GM21515 (cell line): ENCODE data around the gene MAD1L1.

Source experiments
- ATAC-seq: cut with Tn5 transposase; IDR thresholded peaks from one replicate; pipeline ENCODE4 v1.9.1; 2021; ENCODE audit not compliant: unreplicated experiment

The MAD1L1 gene

GRCh38 chr7:2033586-2034135 lies 199.1 kb downstream of the MAD1L1 start:
- no peak for ATAC-seq

- ATAC-seq, result no peak
Measured at GRCh38 chr7:2032876-2033407, 199.8 kb downstream of the MAD1L1 start.

DNA sequence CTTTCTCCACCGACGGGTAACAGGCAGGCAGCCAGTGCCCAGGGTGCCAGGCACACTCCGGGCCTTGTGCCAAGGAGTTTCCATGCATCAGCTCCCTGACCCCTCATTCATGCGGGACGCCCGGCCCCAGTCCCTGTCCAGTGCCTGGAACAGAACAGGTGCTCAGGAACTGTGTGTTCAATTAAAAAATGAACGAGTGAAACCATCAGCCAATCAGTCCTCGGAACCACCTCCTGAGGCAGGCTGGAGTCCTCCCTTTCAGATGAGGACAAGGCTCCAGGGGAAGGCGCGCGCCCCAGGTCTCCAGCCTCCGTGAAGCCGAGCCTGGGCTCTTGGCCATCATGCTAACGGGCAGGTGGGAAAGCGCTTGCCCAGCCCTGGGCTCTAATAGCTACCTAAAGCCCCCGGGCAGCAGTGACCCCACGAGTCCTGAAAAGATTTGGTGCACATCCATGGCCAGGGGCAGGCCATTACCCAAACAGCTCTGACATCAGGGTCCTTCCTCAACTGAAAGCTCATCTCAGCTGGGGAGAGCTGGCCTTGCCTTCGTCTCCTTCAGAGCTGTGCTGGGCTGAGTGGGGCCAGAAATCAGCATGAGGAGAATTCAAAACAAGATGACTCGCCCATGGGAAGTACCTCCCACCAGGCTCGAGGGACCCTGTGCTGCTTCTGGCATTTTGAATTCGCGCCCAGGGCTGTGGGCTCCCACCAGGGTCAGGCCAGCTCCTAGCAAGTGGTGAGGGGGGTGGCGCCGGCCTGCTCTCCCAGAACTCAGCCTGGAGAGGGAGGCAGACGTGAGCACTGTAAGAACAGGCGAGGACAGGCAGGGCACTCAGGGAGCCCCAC lies 200.5 kb downstream of the MAD1L1 start:
- no peak for ATAC-seq

GRCh38 chr7:2031451-2031845 lies 201.3 kb downstream of the MAD1L1 start:
- ATAC-seq, result no peak

DNA sequence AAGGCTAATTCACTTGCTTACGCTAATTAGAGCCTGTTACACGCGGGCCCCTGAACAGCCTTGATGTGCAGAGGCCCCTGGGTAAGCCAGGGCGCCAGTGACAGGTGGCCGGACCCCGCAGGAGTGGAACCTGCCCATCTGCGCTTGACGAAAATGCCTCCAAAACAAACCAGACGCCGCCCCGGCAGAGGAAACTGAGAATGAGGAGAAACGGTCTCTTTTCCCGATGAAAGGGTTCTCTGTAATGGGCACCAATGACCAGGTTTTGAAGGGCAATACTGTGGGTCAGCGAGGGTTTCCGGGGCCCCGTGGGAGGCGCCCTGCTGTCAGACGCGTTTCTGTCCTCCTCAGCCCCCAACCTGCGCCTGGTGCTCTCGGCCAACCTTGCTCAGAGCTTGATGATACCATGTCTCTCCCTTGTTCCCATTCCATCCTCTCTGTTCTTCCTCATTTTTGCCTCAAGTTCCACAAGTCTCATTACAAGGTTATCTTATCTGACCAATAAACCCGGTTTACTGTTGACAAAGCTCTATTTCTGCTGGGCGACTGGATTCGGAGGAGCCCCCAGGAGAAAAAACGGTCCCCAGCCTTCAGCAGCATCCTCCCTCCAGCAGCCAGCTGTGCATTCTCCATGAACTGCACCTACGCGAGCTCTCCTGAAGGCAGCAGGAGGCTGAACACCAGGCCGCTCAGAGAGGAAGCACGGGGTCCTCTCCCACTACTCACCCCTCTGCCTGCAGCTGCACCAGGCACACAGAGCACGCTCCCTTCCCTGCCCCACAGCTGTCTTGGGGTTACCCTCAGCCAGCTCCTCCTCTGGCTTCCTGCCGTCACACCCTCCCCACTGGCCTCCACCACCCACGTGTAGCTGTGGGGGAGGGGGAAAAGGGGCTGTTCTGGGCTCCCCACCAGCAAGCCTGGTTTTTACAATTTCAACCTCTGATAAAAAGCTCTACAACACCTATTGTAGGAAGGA lies 202.0 kb downstream of the MAD1L1 start:
- no peak for ATAC-seq

GRCh38 chr7:2029936-2030335 lies 202.8 kb downstream of the MAD1L1 start:
- ATAC-seq, result no peak

DNA sequence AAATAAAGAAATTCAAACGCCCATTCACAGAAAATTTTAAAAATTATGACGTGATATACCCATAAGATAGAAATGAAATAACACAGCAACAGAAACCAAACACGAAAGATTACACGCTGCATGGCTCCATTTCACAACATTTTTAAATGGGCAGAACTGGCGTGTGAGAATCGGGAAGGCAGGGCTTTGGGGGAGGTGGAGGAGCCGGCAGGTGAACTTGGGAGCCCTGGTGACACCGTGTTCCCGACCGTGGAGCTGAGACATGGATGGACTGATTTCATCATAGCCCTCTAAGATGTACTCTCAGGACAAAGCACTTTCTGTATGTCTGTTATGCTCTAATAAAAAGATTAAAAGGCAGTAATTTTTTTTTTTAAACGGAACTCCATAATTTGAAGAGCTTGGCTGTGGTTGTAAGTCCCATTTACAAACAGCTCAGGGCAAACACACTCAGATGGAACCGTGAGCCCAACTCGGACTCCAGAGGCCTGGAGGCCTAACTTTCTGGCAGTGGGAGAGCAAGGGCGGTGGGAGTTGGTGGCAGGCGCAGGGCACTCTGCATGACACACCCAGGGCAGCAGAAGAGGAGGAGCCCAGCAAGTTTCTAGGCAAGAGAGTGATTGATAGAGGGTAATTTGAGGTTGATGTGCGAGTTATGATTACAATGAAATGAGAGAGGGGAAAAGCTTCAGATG lies 203.4 kb downstream of the MAD1L1 start:
- no peak for ATAC-seq

DNA sequence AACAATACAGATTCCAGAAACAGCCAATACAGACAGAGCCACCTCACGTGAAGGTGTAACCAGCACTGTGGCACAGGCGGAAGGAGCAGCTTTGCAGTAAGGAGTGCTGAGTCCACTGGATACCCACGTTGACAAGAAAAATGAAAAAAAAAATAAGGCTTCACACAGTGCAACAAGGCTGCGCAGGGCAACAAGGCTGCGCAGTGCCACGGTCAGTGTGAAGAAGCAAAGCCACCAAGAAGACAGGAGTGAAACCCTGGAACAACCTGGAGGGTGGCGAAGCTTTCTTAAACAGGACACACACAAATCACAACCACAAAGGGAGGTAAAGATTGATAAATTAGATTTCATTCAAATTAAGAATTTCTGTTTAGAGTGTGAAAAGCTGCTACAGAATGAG lies 204.0 kb downstream of the MAD1L1 start:
- no peak for ATAC-seq

DNA sequence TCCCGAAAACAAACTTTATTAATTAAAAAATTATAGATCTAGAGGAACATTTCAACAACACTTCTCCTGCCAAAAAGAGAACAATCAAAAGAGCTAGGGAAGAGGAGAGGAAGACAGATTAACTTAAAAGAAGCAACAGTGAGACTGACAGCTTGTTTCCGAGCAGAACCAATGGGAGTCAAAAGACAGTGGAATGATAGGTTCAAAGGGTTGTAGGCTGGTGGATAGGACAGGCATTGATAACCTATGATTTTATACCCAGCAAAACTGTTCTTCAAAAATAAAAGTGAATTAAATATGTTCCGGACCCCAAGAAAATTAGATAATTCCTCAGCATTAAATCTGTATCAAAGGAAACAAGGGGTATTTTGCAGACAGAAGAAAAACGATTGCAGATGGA lies 207.6 kb downstream of the MAD1L1 start:
- no peak for ATAC-seq

DNA sequence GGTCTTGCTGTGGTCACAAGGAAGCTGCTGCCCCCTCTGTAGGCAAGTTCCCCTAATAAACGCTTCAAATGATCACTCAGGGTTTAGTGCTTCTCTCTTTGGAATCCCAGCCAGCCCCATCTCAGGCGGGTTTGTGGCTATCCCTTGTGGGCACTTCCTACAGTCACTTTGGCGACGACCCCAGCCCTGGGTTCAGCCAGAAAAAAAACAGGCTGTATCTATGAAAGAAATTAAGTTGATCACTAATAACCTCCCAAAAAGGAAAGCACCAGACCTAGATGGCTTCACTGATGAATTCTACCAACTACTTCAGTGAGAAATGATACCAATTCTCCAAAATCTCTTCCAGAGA lies 208.2 kb downstream of the MAD1L1 start:
- ATAC-seq, result no peak

GRCh38 chr7:2023877-2024566 lies 208.7 kb downstream of the MAD1L1 start:
- ATAC-seq, result no peak

DNA sequence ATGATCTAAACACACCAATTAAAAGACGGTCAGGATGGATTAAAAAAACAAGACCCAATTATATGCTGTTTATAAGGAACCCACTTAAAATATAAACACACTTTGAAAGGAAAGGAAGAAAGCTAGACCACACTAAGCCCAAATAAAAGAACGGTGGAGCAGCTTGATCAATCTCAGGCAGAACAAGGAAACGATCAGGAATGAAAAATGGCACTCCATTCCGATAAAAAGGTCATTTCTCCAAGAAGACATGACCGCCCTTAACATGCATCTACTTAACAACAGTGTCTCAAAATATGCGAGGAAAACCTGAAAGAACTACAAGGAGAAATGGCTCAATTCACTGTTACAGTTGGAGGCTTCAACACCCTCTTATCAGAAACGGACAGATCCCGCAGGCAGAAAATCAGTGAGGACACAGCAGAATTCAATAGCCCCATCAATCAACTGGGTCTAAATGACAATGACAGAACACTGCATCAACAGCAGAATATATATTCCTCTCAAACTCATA lies 210.0 kb downstream of the MAD1L1 start:
- no peak for ATAC-seq

GRCh38 chr7:2022021-2022409 lies 210.7 kb downstream of the MAD1L1 start:
- no peak for ATAC-seq

GRCh38 chr7:2019711-2020511 lies 212.8 kb downstream of the MAD1L1 start:
- no peak for ATAC-seq

DNA sequence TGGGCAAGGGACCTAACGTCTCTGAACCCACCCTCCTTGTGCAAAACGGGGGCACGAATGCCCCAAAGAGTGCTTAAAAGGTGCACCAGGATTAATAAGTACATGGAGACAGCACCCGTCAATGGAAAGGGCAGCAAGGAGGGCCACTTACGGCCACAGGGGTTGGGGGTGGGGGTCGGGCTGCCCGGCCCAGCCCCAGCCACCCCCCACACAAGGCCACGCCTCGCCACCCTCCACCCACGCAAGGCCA lies 213.4 kb downstream of the MAD1L1 start:
- ATAC-seq, result no peak

GRCh38 chr7:2018569-2019460 lies 213.9 kb downstream of the MAD1L1 start:
- ATAC-seq, result no peak

DNA sequence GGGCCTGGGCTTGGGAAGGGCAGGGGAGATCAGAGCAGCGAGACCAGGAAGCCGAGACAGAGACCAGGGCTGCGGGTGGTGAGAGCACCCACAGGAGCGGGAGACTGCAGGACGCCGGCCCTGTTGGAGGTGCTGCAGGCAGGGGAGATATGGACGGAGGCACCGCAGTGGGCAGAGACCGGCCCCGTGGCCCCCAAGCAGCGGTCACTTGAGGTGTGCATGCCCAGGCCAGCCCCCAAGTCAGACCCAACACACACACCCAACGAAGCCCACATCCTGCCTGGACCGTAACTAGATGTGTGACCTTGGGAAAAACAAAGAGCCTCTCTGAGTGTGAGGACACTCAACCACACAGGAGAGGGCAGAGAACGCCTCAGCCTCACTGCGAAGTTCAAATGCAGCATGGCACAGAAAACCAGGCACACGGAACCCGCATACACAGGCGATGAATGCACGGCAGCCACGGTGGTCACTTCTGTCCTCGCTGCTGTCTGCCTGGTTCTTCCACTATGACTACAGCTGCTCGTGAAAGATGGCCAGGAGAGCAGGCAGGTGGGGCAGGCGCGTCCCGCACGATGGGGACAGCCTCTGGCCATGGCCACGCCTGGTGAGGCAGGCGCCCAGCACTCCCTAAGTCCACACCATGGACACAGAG lies 214.7 kb downstream of the MAD1L1 start:
- no peak for ATAC-seq

- ATAC-seq, result no peak
Measured at GRCh38 chr7:2017481-2017891, 215.3 kb downstream of the MAD1L1 start.
